Endothelial cell (in vitro differentiated cells): ENCODE measurements around the gene SMIM12. TPM values are rescaled to one million over a fixed set of nuclear protein-coding genes. Genes with fewer than 3 reads are reported as not detected.

Experiments used
- DNase-seq: peaks from one replicate; pipeline ENCODE4 v3.0.0; 2021; ENCODE audit warnings: low spot score
- H3K27ac Mint-ChIP-seq: one replicate; pipeline ENCODE4 v1.8.0; 2021; ENCODE audit warnings: mixed read lengths, inconsistent platforms; ENCODE audit not compliant: unreplicated experiment
- H3K27me3 Mint-ChIP-seq: one replicate; pipeline ENCODE4 v1.8.0; 2021; ENCODE audit warnings: mild to moderate bottlenecking, moderate library complexity, mixed read lengths, inconsistent platforms; ENCODE audit not compliant: unreplicated experiment
- H3K36me3 Mint-ChIP-seq: one replicate; pipeline ENCODE4 v1.8.0; 2021; ENCODE audit warnings: mild to moderate bottlenecking, low read depth, mixed read lengths, inconsistent platforms; ENCODE audit not compliant: unreplicated experiment
- H3K4me1 Mint-ChIP-seq: one replicate; pipeline ENCODE4 v1.8.0; 2021; ENCODE audit warnings: mild to moderate bottlenecking, mixed read lengths, inconsistent platforms; ENCODE audit not compliant: unreplicated experiment
- H3K4me3 Mint-ChIP-seq: one replicate; pipeline ENCODE4 v1.8.0; 2021; ENCODE audit warnings: mild to moderate bottlenecking, mixed read lengths, inconsistent platforms; ENCODE audit not compliant: unreplicated experiment
- H3K9me3 Mint-ChIP-seq: one replicate; pipeline ENCODE4 v1.8.0; 2021; ENCODE audit warnings: mixed read lengths, inconsistent platforms; ENCODE audit not compliant: unreplicated experiment
- CTCF ChIP-seq: fragments of 200-600 bp; sonication (generic); IDR thresholded peaks from one replicate; pipeline ENCODE4 v1.5.0; 2021; ENCODE audit warnings: antibody characterized with exemption; ENCODE audit not compliant: unreplicated experiment
- total RNA-seq: library from RNA; stranded (reverse); fragmentation: NEBNext Ultra II Directional; extraction: Animal tissue kit (Norgen Biotek cat#: 25700); gene quantifications from one replicate; pipeline ENCODE4 v1.2.1, GENCODE V29; 2021; ENCODE audit not compliant: unreplicated experiment

SMIM12 gene
- total RNA-seq, 1 donor from 2014 or later = 84.4 TPM

GRCh38 chr1:34806396-34806795 is 53.2 kb downstream of the SMIM12 start:
- no peak overlapping the region for H3K27ac Mint-ChIP-seq
- H3K4me1 Mint-ChIP-seq = peaks cover 3% of the 10 kb centered on the region
- TF ChIP-seq CTCF = no peak
- no peaks in the 10 kb centered on the region for H3K27me3 Mint-ChIP-seq
- no peak overlapping the region for H3K4me3 Mint-ChIP-seq
- H3K9me3 Mint-ChIP-seq = no peaks in the 10 kb centered on the region
- no peaks in the 10 kb centered on the region for H3K36me3 Mint-ChIP-seq
- no peak for DNase-seq

GRCh38 chr1:34803770-34804169 is 55.8 kb downstream of the SMIM12 start:
- Mint-ChIP-seq H3K4me1 (peaks cover 6% of the 10 kb centered on the region), H3K36me3 (no peaks in the 10 kb centered on the region), H3K4me3 (no peak overlapping the region), H3K9me3 (no peaks in the 10 kb centered on the region), H3K27me3 (peaks cover 2% of the 10 kb centered on the region), H3K27ac (no peak overlapping the region)
- TF ChIP-seq CTCF = no peak
- no peak for DNase-seq

Other genes with a start within 250 kb of the SMIM12 start
- not detected for gene GJB5, start 104.7 kb downstream of the SMIM12 start, total RNA-seq
- not detected for gene GJB4, start 100.0 kb downstream of the SMIM12 start, total RNA-seq
- 9.6 TPM for gene GJB3, start 78.5 kb downstream of the SMIM12 start, total RNA-seq
- 347 TPM for gene GJA4, start 66.8 kb downstream of the SMIM12 start, total RNA-seq
- gene DLGAP3, start 69.9 kb upstream of the SMIM12 start, total RNA-seq = 9.1 TPM
- 18.9 TPM for gene TMEM35B, start 125.6 kb upstream of the SMIM12 start, total RNA-seq
- 12.1 TPM for gene ZMYM6, start 172.2 kb upstream of the SMIM12 start, total RNA-seq
- 29.1 TPM for gene ZMYM1, start 219.6 kb upstream of the SMIM12 start, total RNA-seq